PC-9 (cell line): Measurements from ENCODE around the gene MEP1B. TPM values are rescaled to one million over a fixed set of nuclear protein-coding genes. Genes with fewer than 3 reads are reported as not detected.

ENCODE experiments used
- BruUV-seq: library from RNA; stranded (reverse); fragments of 400-500 nt; replicated peaks from 2 replicates; lab custom pipeline; 2021; lab: Mats Ljungman, UMichigan
- CTCF ChIA-PET: fragments of 300-600 bp; sonication (Branson Sonifier 250); formaldehyde crosslinking; loops from one replicate; lab custom pipeline; 2022; ENCODE audit warnings: antibody characterized with exemption; lab: Charles Lee
- POLR2A ChIA-PET: fragments of 300-600 bp; sonication (Branson Sonifier 250); formaldehyde crosslinking; loops from one replicate; lab custom pipeline; 2022; ENCODE audit warnings: antibody characterized with exemption; ENCODE audit not compliant: unreplicated experiment; lab: Charles Lee
- DNase-seq, 2 experiments: peaks; one replicate each; pipeline versions ENCODE4 v3.0.0 to v3.0.0-alpha.2; 2015 to 2022; ENCODE audit warnings: mixed read lengths in 1 of 2
- H2AFZ ChIP-seq: fragments of 200-600 bp; sonication (generic); 2 replicates; pipeline ENCODE4 v1.8.1; 2017; ENCODE audit warnings: antibody characterized with exemption
- H3F3A ChIP-seq: fragments of 200-600 bp; sonication (generic); 2 replicates; pipeline ENCODE4 v1.8.1; 2017; ENCODE audit warnings: antibody characterized with exemption, mild to moderate bottlenecking, low read depth; ENCODE audit not compliant: insufficient read depth
- H3K27ac ChIP-seq: fragments of 200-600 bp; sonication (generic); 2 replicates; pipeline ENCODE4 v1.6.1; 2016; ENCODE audit warnings: mixed run types
- H3K27me3 ChIP-seq: fragments of 200-600 bp; sonication (generic); 2 replicates; pipeline ENCODE4 v1.6.1; 2016; ENCODE audit warnings: low read depth, mixed run types; ENCODE audit not compliant: insufficient read depth
- H3K36me3 ChIP-seq: fragments of 200-600 bp; sonication (generic); 2 replicates; pipeline ENCODE4 v1.6.1; 2016; ENCODE audit warnings: low read depth, mixed run types
- H3K4me1 ChIP-seq: fragments of 200-600 bp; sonication (generic); replicated peaks from 2 replicates; pipeline ENCODE4 v1.6.1; 2016; ENCODE audit warnings: mixed run types; ENCODE audit not compliant: insufficient read depth
- H3K4me2 ChIP-seq: fragments of 200-600 bp; sonication (generic); 2 replicates; pipeline ENCODE4 v1.6.1; 2017; ENCODE audit warnings: mixed run types
- H3K4me3 ChIP-seq: fragments of 200-600 bp; sonication (generic); 2 replicates; pipeline ENCODE4 v1.6.1; 2016; ENCODE audit warnings: mixed run types
- H3K79me2 ChIP-seq: fragments of 200-600 bp; sonication (generic); 2 replicates; pipeline ENCODE4 v1.6.1; 2017; ENCODE audit warnings: low read depth, mixed run types
- H3K9me2 ChIP-seq: fragments of 200-600 bp; sonication (generic); 2 replicates; pipeline ENCODE4 v1.8.1; 2017; ENCODE audit warnings: mild to moderate bottlenecking; ENCODE audit not compliant: insufficient read depth
- H3K9me3 ChIP-seq: fragments of 200-600 bp; sonication (generic); 2 replicates; pipeline ENCODE4 v1.8.1; 2016; ENCODE audit warnings: low read depth; ENCODE audit not compliant: insufficient read depth
- H4K20me1 ChIP-seq: fragments of 200-600 bp; sonication (generic); 2 replicates; pipeline ENCODE4 v1.8.1; 2017; ENCODE audit not compliant: insufficient read depth
- EZH2 ChIP-seq: fragments of 200-600 bp; sonication (generic); IDR thresholded peaks from 2 replicates; pipeline ENCODE4 v1.8.0; 2017; ENCODE audit warnings: antibody characterized with exemption, low read depth
- intact Hi-C: fragments of 100-400 bp; cut with micrococcal nuclease; formaldehyde crosslinking; loops from one replicate; pipeline ENCODE4 v1.10.0; 2022; ENCODE audit not compliant: unreplicated experiment
- total RNA-seq: library from RNA; stranded (reverse); gene quantifications from 2 replicates; pipeline ENCODE4 v1.2.3, GENCODE V29; 2021
- TF ChIP-seq, protein P1 (sequence below): fragments of 200-600 bp; sonication (generic); conservative IDR thresholded peaks from 2 replicates; pipeline ENCODE4 v1.6.1; 2017; ENCODE audit warnings: mixed run types, antibody characterized with exemption, mild to moderate bottlenecking, moderate library complexity

Gene MEP1B
- total RNA-seq, 1 experiment from 2014 or later: not detected

DNA sequence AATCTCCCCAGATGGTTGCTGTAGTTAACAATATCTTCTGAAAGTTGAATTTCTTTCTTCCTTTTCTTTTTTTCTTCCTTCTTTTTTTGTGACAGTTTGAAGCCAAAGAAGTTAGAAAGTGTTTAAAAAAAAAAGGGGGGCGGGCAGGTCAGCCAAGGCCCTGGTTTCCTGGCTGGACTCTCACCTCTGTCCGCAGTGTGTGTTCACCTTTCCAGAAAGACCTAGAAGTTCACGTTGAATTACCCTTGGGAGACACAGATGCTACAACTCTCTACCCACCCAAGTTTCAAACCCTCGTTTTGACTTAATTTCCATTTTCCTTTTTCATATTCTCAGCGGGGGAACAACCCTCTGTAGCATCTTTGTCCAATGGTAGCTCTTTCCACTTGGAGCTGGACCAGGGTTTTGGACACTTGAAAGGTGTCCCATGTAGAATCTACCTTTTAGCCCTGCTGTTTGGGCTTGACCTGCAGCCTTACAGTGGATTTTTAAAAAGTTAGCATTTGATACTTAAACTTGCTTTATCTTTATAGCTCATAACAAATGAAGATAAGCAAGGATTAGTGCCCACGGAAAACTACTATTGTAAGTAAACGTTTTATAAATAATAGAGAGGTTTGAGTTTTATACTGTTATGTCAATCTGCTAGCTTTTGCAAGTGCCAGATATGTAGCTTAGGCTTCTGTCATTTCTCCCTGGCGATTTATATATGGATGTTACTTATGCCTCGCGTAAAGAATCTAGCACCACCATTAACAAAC, 20.0 kb downstream of the MEP1B start:
- ChIA-PET CTCF (no interaction called here), POLR2A (no interaction called here)
- no TSS peak for BruUV-seq
- Histone ChIP-seq H3K4me1 (no peaks in the 10 kb centered on the region), H3K27me3 (no peaks in the 10 kb centered on the region), H4K20me1 (no peaks in the 10 kb centered on the region), H3K27ac (no peak overlapping the region), H3K4me3 (no peak overlapping the region), H3K9me2 (no peaks in the 10 kb centered on the region), H3K36me3 (no peaks in the 10 kb centered on the region), H3K79me2 (no peaks in the 10 kb centered on the region), H3K4me2 (no peak overlapping the region), H3F3A (no peaks in the 10 kb centered on the region), H3K9me3 (no peaks in the 10 kb centered on the region), H2AFZ (no peak overlapping the region)
- TF ChIP-seq EZH2: no peak
- TF ChIP-seq, protein P1, sequence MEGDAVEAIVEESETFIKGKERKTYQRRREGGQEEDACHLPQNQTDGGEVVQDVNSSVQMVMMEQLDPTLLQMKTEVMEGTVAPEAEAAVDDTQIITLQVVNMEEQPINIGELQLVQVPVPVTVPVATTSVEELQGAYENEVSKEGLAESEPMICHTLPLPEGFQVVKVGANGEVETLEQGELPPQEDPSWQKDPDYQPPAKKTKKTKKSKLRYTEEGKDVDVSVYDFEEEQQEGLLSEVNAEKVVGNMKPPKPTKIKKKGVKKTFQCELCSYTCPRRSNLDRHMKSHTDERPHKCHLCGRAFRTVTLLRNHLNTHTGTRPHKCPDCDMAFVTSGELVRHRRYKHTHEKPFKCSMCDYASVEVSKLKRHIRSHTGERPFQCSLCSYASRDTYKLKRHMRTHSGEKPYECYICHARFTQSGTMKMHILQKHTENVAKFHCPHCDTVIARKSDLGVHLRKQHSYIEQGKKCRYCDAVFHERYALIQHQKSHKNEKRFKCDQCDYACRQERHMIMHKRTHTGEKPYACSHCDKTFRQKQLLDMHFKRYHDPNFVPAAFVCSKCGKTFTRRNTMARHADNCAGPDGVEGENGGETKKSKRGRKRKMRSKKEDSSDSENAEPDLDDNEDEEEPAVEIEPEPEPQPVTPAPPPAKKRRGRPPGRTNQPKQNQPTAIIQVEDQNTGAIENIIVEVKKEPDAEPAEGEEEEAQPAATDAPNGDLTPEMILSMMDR: no peak
- intact Hi-C loops: no loop called here
- DNase-seq: no peak

DNA sequence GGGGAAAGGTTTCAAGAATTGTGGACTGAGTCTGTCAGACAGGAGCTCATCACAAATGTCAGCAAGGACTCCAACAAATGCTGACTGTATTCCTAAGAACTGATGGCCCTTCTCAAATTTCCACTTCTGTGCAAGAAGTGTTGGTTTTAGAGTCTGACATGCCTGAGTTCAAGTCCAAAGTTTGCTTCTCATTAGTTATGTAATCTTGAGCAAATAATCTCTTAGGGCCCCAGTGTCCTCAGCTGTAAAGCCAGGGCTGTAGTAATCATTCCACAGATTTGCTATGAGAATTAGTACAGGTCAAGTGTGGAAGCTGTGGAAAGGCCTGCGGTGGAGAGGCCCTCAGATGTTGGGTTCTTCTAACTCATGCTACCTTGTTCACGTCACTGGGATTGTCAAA, 23.9 kb downstream of the MEP1B start:
- no peaks in the 10 kb centered on the region for H4K20me1 ChIP-seq
- H3K9me3 ChIP-seq: no peaks in the 10 kb centered on the region
- intact Hi-C loops: no loop called here
- H3K4me1 ChIP-seq: no peaks in the 10 kb centered on the region
- BruUV-seq: no TSS peak
- no peaks in the 10 kb centered on the region for H3K36me3 ChIP-seq
- CTCF ChIA-PET: no interaction called here
- DNase-seq: no peak
- POLR2A ChIA-PET: no interaction called here
- no peaks in the 10 kb centered on the region for H3F3A ChIP-seq
- H3K79me2 ChIP-seq: no peaks in the 10 kb centered on the region
- H3K27me3 ChIP-seq: no peaks in the 10 kb centered on the region
- H3K9me2 ChIP-seq: no peaks in the 10 kb centered on the region
- no peak for TF ChIP-seq EZH2
- TF ChIP-seq, protein P1: no peak
- no peak overlapping the region for H3K4me3 ChIP-seq
- H3K4me2 ChIP-seq: no peak overlapping the region
- H3K27ac ChIP-seq: no peak overlapping the region
- H2AFZ ChIP-seq: no peak overlapping the region

DNA sequence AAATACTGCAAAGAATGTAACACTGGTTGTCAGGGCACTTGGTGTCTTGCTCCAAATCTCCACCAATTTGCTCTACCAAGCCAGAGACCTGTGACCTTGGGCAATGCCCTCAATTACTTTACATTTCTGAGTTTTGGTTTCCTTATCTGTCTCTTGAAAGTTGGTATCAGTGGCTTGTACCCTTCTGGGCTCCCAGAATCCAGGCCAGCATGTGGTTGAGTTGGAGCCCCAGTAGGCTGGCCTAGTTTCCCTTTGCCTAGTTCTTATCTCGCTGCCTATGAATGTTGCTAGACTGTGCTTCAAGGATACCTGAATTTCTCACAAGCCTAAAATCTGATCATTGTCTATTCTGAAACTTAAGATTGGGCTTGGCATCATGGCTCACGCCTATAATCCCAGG, 26.6 kb downstream of the MEP1B start:
- Histone ChIP-seq H2AFZ (no peak overlapping the region), H3K27me3 (no peaks in the 10 kb centered on the region), H3K9me2 (no peaks in the 10 kb centered on the region), H3K27ac (no peak overlapping the region), H3F3A (no peaks in the 10 kb centered on the region), H3K4me2 (no peak overlapping the region), H3K4me3 (no peak overlapping the region), H3K79me2 (no peaks in the 10 kb centered on the region), H3K9me3 (no peaks in the 10 kb centered on the region), H4K20me1 (no peaks in the 10 kb centered on the region), H3K4me1 (no peaks in the 10 kb centered on the region), H3K36me3 (no peaks in the 10 kb centered on the region)
- TF ChIP-seq EZH2: no peak
- TF ChIP-seq, protein P1: no peak
- intact Hi-C loops: no loop called here
- CTCF ChIA-PET: no interaction called here
- POLR2A ChIA-PET: no interaction called here
- BruUV-seq: no TSS peak
- no peak for DNase-seq
